Trophoblast cell (in vitro differentiated cells and primary cell): ENCODE data around the gene TRIM3. TPM values are rescaled to one million over a fixed set of nuclear protein-coding genes. Genes with fewer than 3 reads are reported as not detected.
"Not testable (repeated sequence)": the region's sequence is repeated elsewhere in the genome, so short reads cannot be mapped to it uniquely, and the experiment has no call there.

Experiments
- DNase-seq, 2 donors: peaks; one replicate each; pipeline ENCODE4 v3.0.0-alpha.2; 2016
- H2AFZ ChIP-seq: 2 replicates; pipeline ENCODE4 v1.6.1; 2013; ENCODE audit warnings: low read length, moderate library complexity, mild to moderate bottlenecking; ENCODE audit not compliant: insufficient read depth, poor library complexity
- H2AK5ac ChIP-seq: 2 replicates; pipeline ENCODE4 v1.6.1; 2013; ENCODE audit warnings: mild to moderate bottlenecking, low read length
- H2BK120ac ChIP-seq: 2 replicates; pipeline ENCODE4 v1.6.1; 2013; ENCODE audit warnings: low read length, mild to moderate bottlenecking, moderate library complexity; ENCODE audit not compliant: insufficient read depth, poor library complexity
- H2BK12ac ChIP-seq: 2 replicates; pipeline ENCODE4 v1.6.1; 2013; ENCODE audit warnings: mild to moderate bottlenecking, low read length, moderate library complexity
- H2BK5ac ChIP-seq: 2 replicates; pipeline ENCODE4 v1.6.1; 2013; ENCODE audit warnings: low read length, low read depth, moderate library complexity, mild to moderate bottlenecking; ENCODE audit not compliant: poor library complexity
- H3K14ac ChIP-seq: 2 replicates; pipeline ENCODE4 v1.6.1; 2013; ENCODE audit warnings: mild to moderate bottlenecking, low read length
- H3K18ac ChIP-seq: 2 replicates; pipeline ENCODE4 v1.6.1; 2013; ENCODE audit warnings: mild to moderate bottlenecking, low read length
- H3K23ac ChIP-seq: 2 replicates; pipeline ENCODE4 v1.6.1; 2013; ENCODE audit warnings: low read length
- H3K27ac ChIP-seq: 2 replicates; pipeline ENCODE4 v1.5.1; 2013; ENCODE audit warnings: low read depth, mild to moderate bottlenecking, inconsistent platforms, low read length, moderate library complexity
- H3K27me3 ChIP-seq: 2 replicates; pipeline ENCODE4 v1.6.1; 2013; ENCODE audit warnings: inconsistent platforms, mild to moderate bottlenecking, low read length, moderate library complexity; ENCODE audit not compliant: insufficient read depth
- H3K36me3 ChIP-seq, 2 experiments: 1 replicate in 1 of 2; 2 replicates in 1 of 2; pipeline ENCODE4 v1.6.1; 2013; ENCODE audit warnings: low read length in 2 of 2, mild to moderate bottlenecking in 2 of 2, moderate library complexity in 1 of 2; ENCODE audit not compliant: insufficient read depth in 2 of 2, control insufficient read depth in 1 of 2
- H3K4ac ChIP-seq: 2 replicates; pipeline ENCODE4 v1.6.1; 2013; ENCODE audit warnings: low read depth, mild to moderate bottlenecking, low read length, moderate library complexity
- H3K4me1 ChIP-seq, 2 experiments: 1 replicate in 1 of 2; 2 replicates in 1 of 2; pipeline ENCODE4 v1.6.1; 2013; ENCODE audit warnings: low read length in 2 of 2, mild to moderate bottlenecking in 2 of 2, moderate library complexity in 1 of 2; ENCODE audit not compliant: insufficient read depth in 2 of 2, control insufficient read depth in 1 of 2
- H3K4me2 ChIP-seq: 2 replicates; pipeline ENCODE4 v1.6.1; 2013; ENCODE audit warnings: inconsistent platforms, mild to moderate bottlenecking, low read length, moderate library complexity
- H3K4me3 ChIP-seq: 2 replicates; pipeline ENCODE4 v1.5.1; 2013; ENCODE audit warnings: mild to moderate bottlenecking, low read depth, low read length, inconsistent platforms
- H3K79me1 ChIP-seq: one replicate; pipeline ENCODE4 v1.6.1; 2013; ENCODE audit warnings: low read length
- H3K79me2 ChIP-seq: 2 replicates; pipeline ENCODE4 v1.6.1; 2013; ENCODE audit warnings: low read length, mild to moderate bottlenecking; ENCODE audit not compliant: control insufficient read depth, insufficient read depth, poor library complexity
- H3K9ac ChIP-seq: 2 replicates; pipeline ENCODE4 v1.6.1; 2013; ENCODE audit warnings: mild to moderate bottlenecking, low read length
- H3K9me3 ChIP-seq: 2 replicates; pipeline ENCODE4 v1.6.1; 2013; ENCODE audit warnings: low read depth, mild to moderate bottlenecking, control low read depth, inconsistent platforms, low read length; ENCODE audit not compliant: insufficient read depth
- H4K12ac ChIP-seq: 2 replicates; pipeline ENCODE4 v1.6.1; 2013; ENCODE audit warnings: low read depth, mild to moderate bottlenecking, low read length, moderate library complexity
- H4K8ac ChIP-seq: 2 replicates; pipeline ENCODE4 v1.6.1; 2013; ENCODE audit warnings: low read depth, mild to moderate bottlenecking, low read length, moderate library complexity
- H4K91ac ChIP-seq: one replicate; pipeline ENCODE4 v1.6.1; 2013; ENCODE audit warnings: low read depth, mild to moderate bottlenecking, low read length, moderate library complexity
- WGBS: extraction: QIAGEN DNeasy Blood & Tissue Kit; methylation state at CpG from one replicate; pipeline ENCODE4 v1.1.7; 2013; ENCODE audit warnings: missing lambda C conversion rate; ENCODE audit not compliant: insufficient read length, insufficient coverage; ENCODE audit errors: extremely low coverage; 5-methylcytosine and 5-hydroxymethylcytosine counted together
- polyA plus RNA-seq: library from polyadenylated mRNA; stranded (reverse); fragments of 200-250 nt; gene quantifications from 2 replicates; pipeline ENCODE4 v1.2.3, GENCODE V29; 2013

The TRIM3 gene
- 8.2 and 8.9 TPM in 2 replicates for polyA plus RNA-seq

DNA sequence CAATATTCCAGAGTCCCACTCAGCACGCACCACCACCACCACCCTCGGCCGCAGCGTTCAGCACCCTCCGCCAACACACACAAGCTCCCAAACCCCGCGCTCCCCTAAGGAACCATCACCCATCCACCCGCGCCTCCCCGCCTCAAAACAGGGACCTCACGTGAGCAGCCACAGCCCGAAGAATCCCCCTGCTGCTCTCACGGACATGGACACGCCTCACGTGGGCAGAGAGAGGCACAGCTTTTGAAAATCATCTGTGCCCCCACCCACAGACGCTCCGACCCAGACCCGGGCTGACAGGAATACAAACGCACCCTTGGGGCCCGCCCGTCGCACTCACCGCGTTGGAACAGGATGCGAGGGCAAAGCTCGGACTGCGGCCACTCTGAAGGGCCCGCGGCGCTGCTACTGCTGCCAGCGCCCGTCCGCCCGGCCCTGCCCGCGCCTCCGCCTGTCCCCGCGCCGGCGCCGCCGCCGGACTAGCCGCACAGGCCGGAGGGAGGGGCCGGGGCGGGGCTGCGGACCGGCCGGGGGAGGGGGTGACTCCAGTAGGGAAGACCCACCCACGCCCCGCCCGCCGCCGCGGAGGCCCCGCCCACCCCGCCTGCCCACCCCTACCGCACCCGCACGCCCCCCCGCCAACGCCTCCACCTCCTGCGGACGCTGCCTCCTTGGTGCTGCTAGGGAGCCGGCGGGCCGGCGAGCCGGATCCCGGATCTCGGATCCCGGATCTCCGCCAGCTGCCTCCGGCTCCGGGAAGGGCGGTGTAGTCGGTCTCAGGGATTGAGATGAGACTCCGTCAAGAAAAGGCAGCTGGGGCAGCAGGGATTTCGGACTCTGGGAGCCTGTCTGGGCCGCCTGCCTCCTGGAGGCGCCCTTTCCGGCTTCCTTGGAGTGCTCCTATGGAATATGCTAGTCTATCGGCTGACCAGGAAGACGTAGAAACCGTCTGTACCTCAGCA lies at the start of gene TRIM3:
Gene TRIM3, minus strand, starts transcription at position 491 of the 962 bp plus-strand sequence. CDS start 8,246 bp downstream, outside the sequence.
- H2AFZ ChIP-seq = peak within 1 kb of the TSS; percentile 90

GRCh38 chr11:6523253-6523652 lies 49.5 kb upstream of the TRIM3 start:
- WGBS = no CpG with 5 or more reads among the region's 1 CpG

More for the DNA sequence above, at the start of gene TRIM3:
- Histone ChIP-seq H3K18ac (peak within 1 kb of the TSS; percentile 83), H3K27me3 (no peaks in the 10 kb centered on the region), H3K27ac (peak within 1 kb of the TSS; percentile 94), H3K79me1 (peaks cover 11% of the 10 kb centered on the region), H3K79me2 (peaks cover 7% of the 10 kb centered on the region), H3K4me2 (peak within 1 kb of the TSS; percentile 92), H3K23ac (no peak within 1 kb of the TSS), H2BK5ac (peak within 1 kb of the TSS; percentile 92), H3K14ac (peak within 1 kb of the TSS; percentile 88), H3K4ac (peak within 1 kb of the TSS; percentile 52), H3K4me1 (peaks cover 11 to 20% of the 10 kb centered on the region in 2 experiments), H2BK120ac (peak within 1 kb of the TSS; percentile 81), H4K91ac (peak within 1 kb of the TSS; percentile 82), H3K36me3 (peaks cover 23 to 25% of the 10 kb centered on the region in 2 experiments), H2AK5ac (peak within 1 kb of the TSS; percentile 71), H3K9me3 (no peaks in the 10 kb centered on the region), H3K9ac (peak within 1 kb of the TSS; percentile 89), H4K12ac (peak within 1 kb of the TSS; percentile 93), H4K8ac (peak within 1 kb of the TSS; percentile 78), H3K4me3 (peak within 1 kb of the TSS; percentile 79), H2BK12ac (no peak within 1 kb of the TSS)
- no CpG with 5 or more reads among the region's 87 CpGs for WGBS
- peak; percentile 84 to 85 for DNase-seq

DNA sequence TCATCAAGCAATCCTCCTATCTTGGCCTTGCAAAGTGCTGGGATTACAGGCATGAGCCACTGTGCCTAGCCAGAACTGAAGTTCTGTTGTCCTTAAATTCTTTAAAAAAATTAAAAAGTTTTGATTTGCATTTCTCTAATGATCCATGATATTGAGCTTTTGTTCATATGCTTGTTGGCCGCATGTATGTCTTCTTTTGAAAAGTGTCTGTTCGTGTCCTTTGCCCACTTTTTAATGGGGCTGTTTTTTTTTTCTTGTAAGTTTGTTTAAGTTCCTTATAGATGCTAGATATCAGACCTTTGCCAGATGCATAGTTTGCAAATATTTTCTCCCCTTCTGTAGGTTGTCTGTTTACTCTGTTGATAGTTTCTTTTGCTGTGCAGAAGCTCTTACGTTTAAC lies 48.2 kb upstream of the TRIM3 start:
- not testable (repeated sequence) for H3K4me2 ChIP-seq, H3K27ac ChIP-seq, DNase-seq, H2AK5ac ChIP-seq, H3K14ac ChIP-seq, H3K36me3 ChIP-seq, H2BK120ac ChIP-seq, H3K18ac ChIP-seq, H2BK5ac ChIP-seq, H3K79me1 ChIP-seq, H3K79me2 ChIP-seq, H3K9me3 ChIP-seq, H2AFZ ChIP-seq, H3K9ac ChIP-seq, H3K23ac ChIP-seq, H3K4me3 ChIP-seq, H3K4ac ChIP-seq, H3K4me1 ChIP-seq, H4K91ac ChIP-seq, H4K12ac ChIP-seq, H2BK12ac ChIP-seq, H4K8ac ChIP-seq, H3K27me3 ChIP-seq
- no CpG with 5 or more reads among the region's 3 CpGs for WGBS

More at GRCh38 chr11:6523253-6523652, 49.5 kb upstream of the TRIM3 start:
- H3K36me3 ChIP-seq = peaks cover 3 to 4% of the 10 kb centered on the region in 2 experiments
- H3K18ac ChIP-seq = no peak overlapping the region
- H3K79me1 ChIP-seq = no peaks in the 10 kb centered on the region
- H3K23ac ChIP-seq = no peak overlapping the region
- no peak overlapping the region for H4K12ac ChIP-seq
- no peaks in the 10 kb centered on the region for H3K79me2 ChIP-seq
- no peak overlapping the region for H3K4me2 ChIP-seq
- H3K27ac ChIP-seq = no peak overlapping the region
- no peak overlapping the region for H3K4ac ChIP-seq
- H2BK12ac ChIP-seq = no peak overlapping the region
- H3K14ac ChIP-seq = no peak overlapping the region
- no peak overlapping the region for H4K8ac ChIP-seq
- peaks cover 0 to 4% of the 10 kb centered on the region in 2 experiments for H3K4me1 ChIP-seq
- no peaks in the 10 kb centered on the region for H3K9me3 ChIP-seq
- no peak overlapping the region for H3K9ac ChIP-seq
- no peak overlapping the region for H2AK5ac ChIP-seq
- H2BK120ac ChIP-seq = no peak overlapping the region
- DNase-seq = peak; percentile 8 to 70
- no peak overlapping the region for H4K91ac ChIP-seq
- no peak overlapping the region for H2AFZ ChIP-seq
- H2BK5ac ChIP-seq = no peak overlapping the region
- no peak overlapping the region for H3K4me3 ChIP-seq
- H3K27me3 ChIP-seq = no peaks in the 10 kb centered on the region

DNA sequence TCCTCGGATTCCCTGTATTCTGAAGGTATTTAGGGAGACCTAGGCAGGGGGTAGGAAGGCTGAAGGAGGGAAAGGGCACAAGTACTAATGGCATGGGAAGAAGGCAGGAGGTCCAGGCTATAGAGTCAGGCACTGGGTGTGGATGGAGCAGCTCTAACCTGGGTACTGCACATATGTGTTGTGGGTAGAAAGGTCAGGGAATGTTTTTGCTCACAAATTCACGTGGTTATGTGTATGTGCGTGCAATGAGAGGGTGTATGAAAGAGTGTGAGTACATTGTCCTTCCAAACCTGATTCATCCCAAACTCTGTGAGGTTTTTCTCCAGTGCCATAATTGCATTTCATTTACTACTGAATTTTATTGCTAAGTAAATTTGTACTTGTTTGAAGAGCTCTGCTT lies 46.5 kb upstream of the TRIM3 start:
- H3K36me3 ChIP-seq = peaks cover 2 to 6% of the 10 kb centered on the region in 2 experiments
- H3K4me1 ChIP-seq = peaks cover 0 to 4% of the 10 kb centered on the region in 2 experiments
- H2BK120ac ChIP-seq = no peak overlapping the region
- H4K91ac ChIP-seq = no peak overlapping the region
- no peak overlapping the region for H3K9ac ChIP-seq
- no peak for DNase-seq
- H4K12ac ChIP-seq = no peak overlapping the region
- no peak overlapping the region for H2AFZ ChIP-seq
- no peak overlapping the region for H3K23ac ChIP-seq
- H3K4me3 ChIP-seq = no peak overlapping the region
- H3K9me3 ChIP-seq = no peaks in the 10 kb centered on the region
- no peak overlapping the region for H2AK5ac ChIP-seq
- H3K27ac ChIP-seq = no peak overlapping the region
- no peaks in the 10 kb centered on the region for H3K27me3 ChIP-seq
- H2BK12ac ChIP-seq = no peak overlapping the region
- no peaks in the 10 kb centered on the region for H3K79me1 ChIP-seq
- H3K4me2 ChIP-seq = no peak overlapping the region
- no peaks in the 10 kb centered on the region for H3K79me2 ChIP-seq
- H2BK5ac ChIP-seq = no peak overlapping the region
- WGBS = no CpG with 5 or more reads among the region's 3 CpGs
- H3K4ac ChIP-seq = no peak overlapping the region
- no peak overlapping the region for H3K14ac ChIP-seq
- H3K18ac ChIP-seq = no peak overlapping the region
- no peak overlapping the region for H4K8ac ChIP-seq
